Non-pigmented ciliary epithelial cell (primary cell): ENCODE results near the gene SLC5A12.
"Not testable (repeated sequence)": the region's sequence is repeated elsewhere in the genome, so short reads cannot be mapped to it uniquely, and the experiment has no call there.

ENCODE experiments used
- DNase-seq: peaks from one replicate; pipeline ENCODE4 v3.0.0-alpha.2; 2010; ENCODE audit warnings: low read depth

SLC5A12 gene

DNA sequence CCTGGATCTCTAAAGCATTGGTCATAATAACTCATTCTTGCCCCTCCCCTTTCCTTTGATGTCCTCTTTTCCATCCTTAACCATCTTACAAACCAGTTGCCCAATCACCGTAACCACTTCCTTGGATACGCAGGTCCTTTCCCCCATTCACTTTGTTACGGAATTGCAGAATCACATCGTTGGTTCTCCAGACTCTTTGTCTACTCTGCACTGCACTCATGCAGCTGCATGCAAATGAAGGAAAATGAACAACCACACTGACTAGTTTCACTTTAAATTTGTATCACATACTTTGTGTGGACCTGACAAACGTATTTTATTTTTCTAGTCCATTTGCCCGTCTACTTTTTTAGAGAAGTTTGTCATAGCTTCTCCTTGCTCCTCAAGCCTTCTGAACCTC, 69.9 kb downstream of the SLC5A12 start:
- no peak for DNase-seq

DNA sequence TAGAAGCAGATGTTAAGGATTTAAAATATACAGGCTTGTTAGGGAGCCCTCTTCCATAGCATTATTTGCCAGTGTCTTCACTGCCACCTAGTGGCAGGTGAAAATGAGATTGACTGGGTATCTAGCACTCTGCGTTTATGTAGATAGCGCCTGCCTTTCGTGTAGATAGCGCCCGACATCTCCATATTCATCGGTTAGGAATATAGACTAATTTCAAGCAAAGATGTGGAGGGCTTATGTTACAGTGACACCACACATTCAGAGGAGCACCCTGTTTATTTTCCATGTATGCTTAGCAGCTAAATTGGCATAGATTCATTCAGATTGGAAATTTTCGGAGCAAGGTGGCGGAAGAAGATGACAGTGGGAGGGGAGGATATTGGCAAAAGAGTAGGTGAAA, 72.0 kb downstream of the SLC5A12 start:
- DNase-seq = peak; percentile 34

DNA sequence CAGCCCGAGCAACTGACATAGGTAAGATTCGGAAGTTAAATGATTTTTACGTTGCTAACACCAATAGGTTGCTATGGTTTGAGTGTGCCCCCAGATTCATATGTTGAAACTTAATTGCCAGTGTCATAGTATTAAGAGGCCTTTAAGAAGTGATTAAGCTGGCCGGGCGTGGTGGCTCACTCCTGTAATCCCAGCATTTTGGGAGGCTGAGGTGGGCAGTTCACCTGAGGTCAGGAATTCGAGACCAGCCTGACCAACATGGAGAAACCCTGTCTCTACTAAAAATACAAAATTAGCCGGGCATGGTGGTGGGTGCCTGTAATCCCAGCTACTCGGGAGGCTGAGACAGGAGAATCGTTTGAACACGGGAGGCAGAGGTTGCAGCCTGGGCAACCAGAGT, 78.5 kb downstream of the SLC5A12 start:
- DNase-seq = not testable (repeated sequence)

DNA sequence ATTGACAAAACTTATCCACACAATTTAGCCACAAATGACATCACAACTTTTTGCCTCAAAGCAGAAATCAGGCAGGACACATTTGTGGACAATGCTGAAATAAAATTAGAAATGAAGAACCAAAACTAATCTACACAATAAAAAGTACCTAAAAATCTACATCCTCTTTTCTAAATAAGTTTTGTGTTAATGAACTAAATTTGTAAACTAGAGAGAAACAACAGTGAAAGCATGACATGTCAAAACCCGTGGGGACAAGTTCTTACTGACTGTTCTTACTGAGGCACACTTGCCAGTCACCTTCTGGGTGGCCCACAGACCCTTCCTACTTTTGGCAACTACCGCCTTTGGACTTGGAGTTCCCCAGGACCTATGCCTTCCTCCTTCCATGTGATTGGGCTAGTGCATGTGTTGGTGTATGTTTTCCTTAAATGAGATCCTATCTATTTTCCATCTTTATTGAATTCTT, 89.1 kb downstream of the SLC5A12 start:
- no peak for DNase-seq

DNA sequence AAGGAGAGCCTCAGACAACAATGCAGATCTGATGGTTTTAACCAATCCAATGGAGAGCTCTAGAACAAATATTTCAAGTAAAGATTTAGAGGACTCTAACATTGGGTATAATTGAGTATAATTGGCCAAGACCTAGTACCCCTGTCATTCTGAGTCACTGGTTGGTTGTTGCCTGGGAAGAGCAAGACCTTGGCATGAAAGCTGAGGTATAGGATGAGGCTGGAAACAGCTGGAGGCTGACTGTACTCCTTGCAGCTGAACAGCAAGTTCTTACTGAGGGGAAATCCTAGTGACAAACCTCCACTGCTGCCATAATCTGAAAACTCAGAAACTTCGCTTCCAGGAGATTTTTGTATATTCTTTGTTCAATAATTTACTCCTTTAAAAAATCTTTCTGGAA, 95.5 kb downstream of the SLC5A12 start:
- no peak for DNase-seq

DNA sequence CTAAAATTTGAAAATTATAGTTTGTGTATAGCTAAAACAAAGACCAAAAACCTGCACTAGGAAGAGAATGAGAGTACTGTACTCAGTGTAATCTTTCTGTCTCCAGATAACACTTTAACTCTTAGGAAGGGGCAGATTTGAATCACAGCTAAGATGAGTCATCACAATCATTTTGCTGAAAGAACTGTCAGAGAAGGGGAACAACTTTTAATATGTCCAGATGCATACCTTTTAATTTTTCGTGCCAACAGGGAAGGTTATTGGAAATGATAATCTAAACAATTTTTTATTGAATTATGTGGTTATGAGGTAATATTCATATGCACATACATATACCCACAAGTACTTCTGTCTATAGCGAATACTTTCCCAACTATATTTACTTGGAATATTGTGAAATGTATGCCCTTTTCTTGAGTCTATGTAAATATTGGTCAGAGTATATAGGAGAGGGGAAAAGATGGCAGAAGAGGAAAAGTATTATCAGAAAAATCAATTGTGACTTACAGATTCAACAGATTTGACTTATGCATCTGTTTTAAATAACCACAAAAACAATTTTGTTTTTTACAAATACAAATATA, 98.7 kb downstream of the SLC5A12 start:
- DNase-seq = no peak

DNA sequence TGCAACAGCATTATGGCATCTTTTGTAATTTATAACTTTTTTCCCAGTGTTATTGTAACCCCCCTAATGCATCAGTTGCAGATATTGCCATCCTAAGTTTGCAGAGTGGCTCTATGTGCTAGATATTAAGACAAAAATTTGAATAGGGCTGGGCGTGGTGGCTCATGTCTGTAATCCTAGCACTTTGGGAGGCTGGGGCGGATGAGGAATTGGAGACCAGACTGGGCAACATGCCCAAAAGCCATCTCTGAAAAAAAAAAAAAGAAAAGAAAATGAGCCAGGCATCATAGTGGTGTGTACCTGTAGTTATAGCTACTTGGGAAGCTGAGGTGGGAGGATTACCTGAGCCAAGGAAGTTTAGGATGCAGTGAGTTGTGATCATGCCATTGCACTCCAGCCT, 99.7 kb downstream of the SLC5A12 start:
- DNase-seq = no peak

DNA sequence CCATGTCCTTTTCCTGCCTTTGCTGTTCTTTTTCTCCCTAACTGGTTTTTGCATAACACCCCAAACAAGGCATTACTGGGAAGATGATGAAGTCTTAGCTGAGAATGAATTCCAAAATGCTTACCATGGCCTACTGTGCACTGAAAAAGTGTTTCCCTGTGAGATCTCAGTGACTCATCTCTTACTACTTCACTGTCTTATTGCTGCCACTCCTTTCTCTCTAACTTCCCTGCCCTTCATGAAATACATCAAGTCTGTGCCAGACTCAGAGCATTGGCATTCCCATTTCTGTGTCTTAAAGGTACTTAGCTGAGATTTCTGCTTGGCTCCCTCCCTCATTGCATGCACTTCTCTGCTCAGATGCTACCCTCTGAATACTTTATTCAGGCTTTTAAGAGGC, 100.7 kb downstream of the SLC5A12 start:
- DNase-seq = peak; percentile 74

DNA sequence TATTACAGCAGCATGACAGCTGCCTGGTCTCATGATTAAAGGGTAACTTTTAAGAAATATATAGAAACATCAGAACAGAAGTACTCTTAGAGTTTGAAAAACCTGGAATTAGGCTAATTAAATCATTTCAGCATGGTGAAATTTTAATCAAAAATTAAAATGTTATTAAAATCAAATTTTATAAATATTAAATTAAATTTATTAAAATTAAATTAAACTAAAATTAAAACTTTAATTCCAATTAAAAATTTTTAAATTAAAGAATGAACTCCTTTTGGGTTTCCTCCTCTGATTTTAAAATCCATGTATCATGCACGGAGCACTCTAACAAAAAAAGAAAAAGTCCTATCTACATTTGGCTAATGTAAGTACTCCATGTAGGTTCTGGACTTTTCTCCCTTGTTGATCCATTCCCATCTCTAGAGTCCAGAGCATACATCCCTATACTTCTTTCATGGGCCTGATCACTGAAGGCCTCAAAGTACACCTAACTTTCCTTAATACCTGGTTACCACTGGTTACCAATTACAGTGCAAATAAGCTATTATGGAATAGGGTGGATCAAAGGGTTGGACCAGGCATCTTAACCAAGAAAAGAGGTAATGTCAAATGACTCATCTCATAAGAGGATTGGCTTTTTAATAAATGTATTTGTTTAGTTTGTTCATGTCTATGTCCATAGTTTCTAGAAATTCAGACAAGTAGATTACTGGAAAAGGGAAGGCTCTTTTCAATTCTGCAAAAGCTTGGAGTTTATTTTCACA, 101.4 kb downstream of the SLC5A12 start:
- no peak for DNase-seq

DNA sequence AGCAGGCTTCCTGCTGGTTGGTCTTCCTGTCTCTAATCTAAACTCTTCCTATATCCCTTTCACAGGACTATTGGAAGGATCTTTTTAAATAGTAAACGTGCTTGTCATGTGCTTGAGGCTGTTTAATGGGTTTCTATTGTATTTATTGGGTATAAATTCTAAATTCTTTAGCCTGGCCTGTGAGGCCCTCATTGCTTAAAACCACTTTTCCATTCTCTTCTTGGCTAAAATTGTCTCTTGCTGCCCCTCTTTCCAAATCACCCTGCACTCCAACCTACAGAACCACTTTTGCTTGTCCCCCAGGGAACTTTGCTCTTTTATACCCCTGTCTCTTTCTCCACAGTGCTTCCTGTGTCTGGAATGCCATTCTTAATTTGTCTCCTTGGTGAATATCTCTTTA, 103.4 kb downstream of the SLC5A12 start:
- DNase-seq = no peak
